Activated naive CD8-positive, alpha-beta T cell treated with anti-CD3 and anti-CD28 coated beads, Interleukin-2, amount 10 ng/mL, durations not matched to agents 7 days and 5 days (primary cell): ENCODE results near the gene TYR. TPM values are rescaled to one million over a fixed set of nuclear protein-coding genes. Genes with fewer than 3 reads are reported as not detected.
"Not testable (repeated sequence)": the region's sequence is repeated elsewhere in the genome, so short reads cannot be mapped to it uniquely, and the experiment has no call there.

Experiments
- ATAC-seq: fragments of 150-1000 bp; cut with Tn5 transposase; one replicate; pipeline ENCODE4 v1.10.0; 2021; ENCODE audit warnings: low read depth, moderate library complexity
- POLR2A ChIA-PET: fragments of 350-600 bp; sonication (Branson Sonifier 250); formaldehyde crosslinking; loops from one replicate; lab custom pipeline; 2021; ENCODE audit warnings: antibody characterized with exemption; lab: Charles Lee
- DNase-seq: peaks from one replicate; pipeline ENCODE4 v3.0.0; 2021
- H3K27ac Mint-ChIP-seq: one replicate; pipeline ENCODE4 v1.8.0; 2022; ENCODE audit warnings: mild to moderate bottlenecking, mixed read lengths
- H3K27me3 Mint-ChIP-seq: one replicate; pipeline ENCODE4 v1.8.0; 2022; ENCODE audit warnings: mild to moderate bottlenecking, moderate library complexity, mixed read lengths
- H3K36me3 Mint-ChIP-seq: one replicate; pipeline ENCODE4 v1.8.0; 2021; ENCODE audit warnings: mild to moderate bottlenecking, mixed read lengths
- H3K4me1 Mint-ChIP-seq: one replicate; pipeline ENCODE4 v1.8.0; 2021; ENCODE audit warnings: mixed read lengths
- H3K4me3 Mint-ChIP-seq: one replicate; pipeline ENCODE4 v1.8.0; 2022; ENCODE audit warnings: mild to moderate bottlenecking, moderate library complexity, mixed read lengths
- H3K9me3 Mint-ChIP-seq: one replicate; pipeline ENCODE4 v1.8.0; 2021; ENCODE audit warnings: mixed read lengths
- total RNA-seq, 2 experiments: library from RNA; stranded (reverse); gene quantifications; one replicate each; pipeline ENCODE4 v1.2.3, GENCODE V29; 2021

Gene TYR
- total RNA-seq, 2 experiments from 2014 or later = not detected

DNA sequence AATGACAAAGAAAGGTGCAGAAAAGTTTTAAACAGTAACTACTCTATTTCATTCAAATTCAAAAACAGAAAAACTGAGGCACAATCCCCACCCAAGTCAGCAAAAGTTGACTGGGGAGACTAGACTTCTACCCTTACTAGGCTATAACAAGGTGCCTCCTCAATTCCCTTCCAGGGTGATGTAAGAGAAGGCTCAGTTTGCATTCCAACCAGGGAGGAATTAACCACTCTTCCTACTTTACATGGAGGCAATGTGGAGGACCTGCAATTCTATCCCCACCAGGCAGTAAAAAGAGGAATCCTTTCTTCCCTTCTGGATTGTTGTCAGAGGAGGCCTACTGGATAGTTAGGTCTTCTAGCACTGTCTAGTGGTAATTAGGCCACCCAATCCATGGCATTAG lies 26.1 kb downstream of the TYR start:
- ATAC-seq = no peak
- Mint-ChIP-seq H3K9me3 (no peaks in the 10 kb centered on the region), H3K27ac (no peak overlapping the region), H3K4me3 (no peak overlapping the region), H3K27me3 (peaks cover 2% of the 10 kb centered on the region), H3K36me3 (no peaks in the 10 kb centered on the region), H3K4me1 (no peaks in the 10 kb centered on the region)
- POLR2A ChIA-PET = no interaction called here
- no peak for DNase-seq

GRCh38 chr11:89205378-89205777 lies 27.7 kb downstream of the TYR start:
- ATAC-seq (no peak), DNase-seq (no peak)
- no peaks in the 10 kb centered on the region for H3K4me1 Mint-ChIP-seq
- no peak overlapping the region for H3K4me3 Mint-ChIP-seq
- no peaks in the 10 kb centered on the region for H3K36me3 Mint-ChIP-seq
- no peaks in the 10 kb centered on the region for H3K9me3 Mint-ChIP-seq
- peaks cover 2% of the 10 kb centered on the region for H3K27me3 Mint-ChIP-seq
- H3K27ac Mint-ChIP-seq = no peak overlapping the region
- POLR2A ChIA-PET = no interaction called here

GRCh38 chr11:89220684-89221339 lies 43.1 kb downstream of the TYR start:
- Mint-ChIP-seq H3K36me3 (no peaks in the 10 kb centered on the region), H3K4me1 (no peaks in the 10 kb centered on the region), H3K4me3 (no peak overlapping the region), H3K27ac (no peak overlapping the region), H3K27me3 (no peaks in the 10 kb centered on the region), H3K9me3 (no peaks in the 10 kb centered on the region)
- no peak for DNase-seq
- POLR2A ChIA-PET = no interaction called here
- ATAC-seq = no peak

- DNase-seq (no peak), ATAC-seq (no peak)
- H3K9me3 Mint-ChIP-seq = peaks cover 1% of the 10 kb centered on the region
- no peaks in the 10 kb centered on the region for H3K4me1 Mint-ChIP-seq
- H3K36me3 Mint-ChIP-seq = no peaks in the 10 kb centered on the region
- no peak overlapping the region for H3K27ac Mint-ChIP-seq
- H3K27me3 Mint-ChIP-seq = no peaks in the 10 kb centered on the region
- H3K4me3 Mint-ChIP-seq = no peak overlapping the region
- POLR2A ChIA-PET = no interaction called here
These were observed 57.4 kb downstream of the TYR start for GRCh38 chr11:89235083-89235482.

DNA sequence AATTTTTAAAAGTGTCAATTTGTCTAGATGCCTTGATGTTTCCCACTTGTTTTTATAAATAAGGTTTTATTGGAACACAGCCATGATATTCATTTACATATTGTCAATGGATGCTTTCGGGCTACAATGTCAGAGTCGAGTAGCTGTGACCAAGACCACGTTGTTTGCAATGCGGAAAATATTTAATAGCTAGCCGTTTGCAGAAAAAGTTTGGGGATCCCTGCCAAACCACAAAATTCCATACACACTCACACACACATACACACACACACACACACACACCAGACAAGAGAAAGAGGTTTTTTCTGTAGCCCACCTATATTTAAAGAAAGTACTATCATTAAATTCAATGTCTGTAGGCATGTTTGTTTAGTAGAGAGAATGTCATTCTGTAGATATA lies 58.3 kb downstream of the TYR start:
- H3K9me3 Mint-ChIP-seq = peaks cover 1% of the 10 kb centered on the region
- H3K4me1 Mint-ChIP-seq = no peaks in the 10 kb centered on the region
- ATAC-seq (no peak), DNase-seq (no peak)
- no peaks in the 10 kb centered on the region for H3K36me3 Mint-ChIP-seq
- POLR2A ChIA-PET = no interaction called here
- no peak overlapping the region for H3K27ac Mint-ChIP-seq
- H3K27me3 Mint-ChIP-seq = no peaks in the 10 kb centered on the region
- H3K4me3 Mint-ChIP-seq = no peak overlapping the region

DNA sequence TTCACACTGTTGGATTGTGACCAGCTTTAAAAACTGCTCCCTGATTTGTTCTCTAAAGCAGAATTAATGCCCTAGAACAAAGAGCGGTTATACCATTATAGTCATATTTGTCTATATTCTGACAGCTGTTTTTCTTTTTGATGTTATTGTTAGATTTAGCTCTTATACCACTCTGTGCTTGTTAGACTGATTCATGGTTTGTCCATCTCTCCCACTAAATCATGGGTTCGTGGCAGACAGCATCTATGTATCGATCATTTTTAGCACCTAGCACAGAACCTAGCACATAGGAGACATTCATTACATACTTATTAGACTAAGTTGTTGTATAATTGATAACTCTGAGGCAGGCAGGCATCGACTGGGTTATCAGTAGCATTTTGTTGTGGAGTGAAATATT lies 69.3 kb downstream of the TYR start:
- H3K27me3 Mint-ChIP-seq, POLR2A ChIA-PET, H3K27ac Mint-ChIP-seq, H3K9me3 Mint-ChIP-seq, DNase-seq, H3K4me3 Mint-ChIP-seq, H3K4me1 Mint-ChIP-seq, H3K36me3 Mint-ChIP-seq, ATAC-seq: not testable (repeated sequence)

GRCh38 chr11:89249196-89249595 lies 71.5 kb downstream of the TYR start:
- no peaks in the 10 kb centered on the region for H3K4me1 Mint-ChIP-seq
- no peaks in the 10 kb centered on the region for H3K36me3 Mint-ChIP-seq
- no peak overlapping the region for H3K4me3 Mint-ChIP-seq
- no peak overlapping the region for H3K27ac Mint-ChIP-seq
- no peaks in the 10 kb centered on the region for H3K9me3 Mint-ChIP-seq
- POLR2A ChIA-PET = no interaction called here
- ATAC-seq (no peak), DNase-seq (no peak)
- no peaks in the 10 kb centered on the region for H3K27me3 Mint-ChIP-seq

DNA sequence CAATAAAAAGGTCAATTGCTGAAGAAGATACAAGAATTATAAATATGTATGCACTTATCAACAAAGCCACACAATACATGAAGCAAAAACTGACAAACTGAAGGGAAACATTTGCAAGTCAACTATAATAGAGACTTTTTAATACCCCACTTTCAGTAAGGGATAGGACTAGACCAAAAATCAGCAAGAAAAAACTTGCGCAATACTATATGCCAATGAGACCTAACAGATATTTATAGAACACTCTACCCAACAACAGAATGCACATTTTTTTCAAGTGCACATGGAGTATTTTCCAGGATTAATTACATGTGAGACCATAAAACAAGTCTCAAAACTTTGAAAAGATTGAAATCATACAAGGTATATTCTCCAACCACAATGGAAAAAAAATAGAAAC lies 83.8 kb downstream of the TYR start:
- H3K27me3 Mint-ChIP-seq, H3K4me1 Mint-ChIP-seq, H3K27ac Mint-ChIP-seq, ATAC-seq, POLR2A ChIA-PET, H3K36me3 Mint-ChIP-seq, H3K9me3 Mint-ChIP-seq, DNase-seq, H3K4me3 Mint-ChIP-seq: not testable (repeated sequence)

DNA sequence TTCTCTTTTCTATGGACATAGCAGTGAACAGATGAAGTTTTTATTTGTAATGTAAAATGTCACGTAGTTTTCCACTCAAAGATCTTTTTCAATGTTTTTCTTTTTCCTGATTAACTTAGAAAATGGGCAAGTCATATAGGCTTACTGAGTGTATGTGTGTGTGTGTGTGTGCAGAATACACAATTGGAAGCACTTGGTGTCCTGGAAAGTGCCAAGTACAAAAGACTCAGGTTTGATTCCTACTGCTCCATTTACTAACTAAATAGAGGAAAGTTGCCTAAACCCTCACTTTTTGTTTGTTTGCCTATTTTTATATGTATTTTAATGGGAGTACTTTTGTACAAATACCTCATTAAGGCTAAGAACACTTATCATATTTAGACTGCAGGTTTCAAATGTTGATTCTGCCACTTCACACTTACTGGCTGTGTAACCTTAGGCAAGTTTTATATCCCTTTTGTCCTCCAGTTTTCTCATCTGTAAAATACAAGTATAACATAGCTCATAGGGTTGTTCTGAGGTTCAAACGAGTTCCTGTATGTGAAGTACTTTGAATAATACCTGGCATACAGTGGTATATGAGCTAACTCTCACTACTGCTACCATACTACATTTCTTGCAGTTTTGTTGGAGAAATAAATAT lies 90.1 kb downstream of the TYR start:
- H3K4me1 Mint-ChIP-seq = no peaks in the 10 kb centered on the region
- no peak overlapping the region for H3K4me3 Mint-ChIP-seq
- ATAC-seq (no peak), DNase-seq (no peak)
- no peak overlapping the region for H3K27ac Mint-ChIP-seq
- H3K9me3 Mint-ChIP-seq = no peaks in the 10 kb centered on the region
- H3K36me3 Mint-ChIP-seq = no peaks in the 10 kb centered on the region
- no peaks in the 10 kb centered on the region for H3K27me3 Mint-ChIP-seq
- POLR2A ChIA-PET = no interaction called here

GRCh38 chr11:89272540-89273088 lies 94.9 kb downstream of the TYR start:
- H3K4me3 Mint-ChIP-seq, DNase-seq, H3K4me1 Mint-ChIP-seq, POLR2A ChIA-PET, H3K36me3 Mint-ChIP-seq, H3K9me3 Mint-ChIP-seq, H3K27ac Mint-ChIP-seq, H3K27me3 Mint-ChIP-seq, ATAC-seq: not testable (repeated sequence)

DNA sequence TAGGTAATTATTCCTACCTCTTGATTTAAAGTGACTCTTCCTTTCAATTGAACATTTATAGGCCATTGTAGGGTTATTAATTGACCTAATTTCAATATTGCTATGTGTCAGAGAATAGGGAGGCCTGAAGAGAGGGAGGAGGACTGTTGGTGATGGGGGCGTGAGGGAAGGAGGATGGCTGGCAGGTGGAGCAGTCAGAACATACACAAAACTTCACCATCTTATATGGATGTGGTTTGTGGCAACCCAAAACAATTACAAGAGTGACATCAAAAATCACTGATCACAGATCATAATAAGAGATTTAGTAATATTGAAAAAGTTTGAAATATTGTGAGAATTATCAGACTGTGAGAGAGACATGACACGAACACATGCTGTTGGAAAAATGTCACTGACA lies 95.5 kb downstream of the TYR start:
- POLR2A ChIA-PET, H3K27ac Mint-ChIP-seq, H3K36me3 Mint-ChIP-seq, H3K27me3 Mint-ChIP-seq, H3K4me1 Mint-ChIP-seq, H3K4me3 Mint-ChIP-seq, H3K9me3 Mint-ChIP-seq, ATAC-seq, DNase-seq: not testable (repeated sequence)

- Mint-ChIP-seq H3K27ac (no peak overlapping the region), H3K36me3 (no peaks in the 10 kb centered on the region), H3K4me1 (no peaks in the 10 kb centered on the region), H3K4me3 (no peak overlapping the region), H3K9me3 (no peaks in the 10 kb centered on the region), H3K27me3 (peaks cover 2% of the 10 kb centered on the region)
- ATAC-seq (no peak), DNase-seq (no peak)
- POLR2A ChIA-PET = no interaction called here
These were observed 98.3 kb downstream of the TYR start for GRCh38 chr11:89275966-89276365.

- POLR2A ChIA-PET = no interaction called here
- Mint-ChIP-seq H3K9me3 (no peaks in the 10 kb centered on the region), H3K4me1 (no peaks in the 10 kb centered on the region), H3K27me3 (peaks cover 2% of the 10 kb centered on the region), H3K4me3 (no peak overlapping the region), H3K27ac (no peak overlapping the region), H3K36me3 (no peaks in the 10 kb centered on the region)
- no peak for DNase-seq
- ATAC-seq = no peak
These were observed 101.5 kb downstream of the TYR start for GRCh38 chr11:89279176-89279575.

GRCh38 chr11:89281032-89281677 lies 103.5 kb downstream of the TYR start:
- H3K4me1 Mint-ChIP-seq, H3K36me3 Mint-ChIP-seq, DNase-seq, H3K9me3 Mint-ChIP-seq, H3K4me3 Mint-ChIP-seq, ATAC-seq, POLR2A ChIA-PET, H3K27ac Mint-ChIP-seq, H3K27me3 Mint-ChIP-seq: not testable (repeated sequence)
